HepG2 (cell line): ENCODE results near the gene RHBDF2. TPM values are rescaled to one million over a fixed set of nuclear protein-coding genes. Genes with fewer than 3 reads are reported as not detected.

Source experiments
- BHLHE40 ChIP-seq: IDR thresholded peaks from 2 replicates; pipeline ENCODE4 v1.6.1; 2011; ENCODE audit warnings: low read length, improper control_type of control experiment
- DZIP1 ChIP-seq: sonication (generic); formaldehyde crosslinking; IDR thresholded peaks from 2 replicates; pipeline ENCODE4 v1.5.0; 2020; ENCODE audit warnings: mild to moderate bottlenecking, missing genetic modification reagents
- HOXA7 ChIP-seq: sonication (generic); formaldehyde crosslinking; IDR thresholded peaks from 2 replicates; pipeline ENCODE4 v1.8.1; 2022; ENCODE audit warnings: mild to moderate bottlenecking, missing genetic modification reagents, moderate library complexity
- REST ChIP-seq, 2 experiments: IDR thresholded peaks; 2 replicates each; pipeline ENCODE4 v1.6.1; 2011 to 2012; ENCODE audit warnings: low read length in 2 of 2, borderline replicate concordance in 1 of 2, low read depth in 1 of 2, mild to moderate bottlenecking in 1 of 2, moderate library complexity in 1 of 2
- SMAD1 ChIP-seq: sonication (generic); formaldehyde crosslinking; IDR thresholded peaks from 2 replicates; pipeline ENCODE4 v1.4.0; 2020; ENCODE audit warnings: missing genetic modification reagents, low read depth, mild to moderate bottlenecking, borderline replicate concordance
- SOX13 ChIP-seq, 3 experiments: fragments of 450-650 bp in 1 of 3; sonication (generic) in 1 of 3; formaldehyde crosslinking in 1 of 3; IDR thresholded peaks in 2 of 3; conservative IDR thresholded peaks in 1 of 3; 2 replicates each; pipeline versions ENCODE4 v1.5.0 to v1.6.1; 2016 to 2020; ENCODE audit warnings: antibody characterized with exemption in 1 of 3, mild to moderate bottlenecking in 1 of 3, missing compliant biosample characterization in 1 of 3, missing genetic modification reagents in 1 of 3, moderate library complexity in 1 of 3
- ZBED4 ChIP-seq: sonication (generic); formaldehyde crosslinking; IDR thresholded peaks from 2 replicates; pipeline ENCODE4 v1.4.0; 2020; ENCODE audit warnings: missing genetic modification reagents, borderline replicate concordance
- ZNF232 ChIP-seq: sonication (generic); formaldehyde crosslinking; IDR thresholded peaks from 2 replicates; pipeline ENCODE4 v1.4.0; 2020; ENCODE audit warnings: missing genetic modification reagents, borderline replicate concordance
- ZNF784 ChIP-seq: sonication (generic); formaldehyde crosslinking; IDR thresholded peaks from 2 replicates; pipeline ENCODE4 v1.5.1; 2020; ENCODE audit warnings: missing genetic modification reagents, mild to moderate bottlenecking, borderline replicate concordance
- ZNF800 ChIP-seq: sonication (generic); formaldehyde crosslinking; IDR thresholded peaks from 2 replicates; pipeline ENCODE4 v1.4.0; 2020; ENCODE audit warnings: missing genetic modification reagents
- ZNF878 ChIP-seq: sonication (generic); formaldehyde crosslinking; IDR thresholded peaks from 2 replicates; pipeline ENCODE4 v1.8.1; 2023; ENCODE audit warnings: mild to moderate bottlenecking, missing genetic modification reagents, moderate library complexity
- polyA plus RNA-seq, 8 experiments: library from polyadenylated mRNA; depleted of rRNA in 3 of 8; stranded (reverse) in 7 of 8; unstranded in 1 of 8; fragments of >200 nt; fragmentation: Illumina TruSeq in 4 of 8; extraction: Trizol in 4 of 8; gene quantifications; 2 replicates each; pipeline versions ENCODE4 v1.2.1 to v1.2.3, GENCODE V29; 2011 to 2016; ENCODE audit warnings: low read depth in 4 of 8, missing spikeins in 1 of 8, mixed read lengths in 1 of 8; ENCODE audit not compliant: insufficient read depth in 1 of 8
- total RNA-seq, 5 experiments: library from RNA; depleted of rRNA; stranded (reverse); fragments of >200 nt; fragmentation: Illumina TruSeq; extraction: Trizol; gene quantifications; 2 replicates each; pipeline ENCODE4 v1.2.3, GENCODE V29; 2016; ENCODE audit warnings: low read depth in 1 of 5

The RHBDF2 gene
- total and polyA plus RNA-seq, 2 of the 13 experiments (the other 11 are each of a cell fraction or from before 2014, with no cell fraction given): 7.8 to 24.2 TPM

GRCh38 chr17:76492989-76493501 lies 8.2 kb downstream of the RHBDF2 start (continued):
- TF ChIP-seq ZNF232 (CRISPR knock-in tag): no peak
- TF ChIP-seq REST (IDR thresholded peaks at IDR 0.05; ENCODE audit: borderline replicate concordance in 1 of 2, low read depth in 1 of 2, low read length in 2 of 2): 0 out of 4 replicates have a peak, but pooled peaks of 1 of the 2 experiments have one; percentile 9
- peak; percentile 26; the same call in 1 of the 2 replicates for TF ChIP-seq SMAD1 (CRISPR knock-in tag)
- TF ChIP-seq ZNF800 (CRISPR knock-in tag): no peak
- TF ChIP-seq ZNF784: no peak
- no peak for TF ChIP-seq DZIP1 (CRISPR knock-in tag)
- TF ChIP-seq ZNF878 (CRISPR knock-in tag): no peak
- TF ChIP-seq BHLHE40: no peak
- TF ChIP-seq HOXA7 (CRISPR knock-in tag): no peak
- no peak for TF ChIP-seq ZBED4 (CRISPR knock-in tag)
- no peak for TF ChIP-seq SOX13 (IDR thresholded peaks at IDR 0.05)
- no peak for TF ChIP-seq SOX13 (CRISPR knock-in tag; conservative IDR thresholded peaks at IDR 0.05 in 1 of 2, IDR thresholded peaks at IDR 0.05 in 1 of 2)
